COLO668 (cell line): ENCODE results near the gene GPR152.
"Not testable (repeated sequence)": the region's sequence is repeated elsewhere in the genome, so short reads cannot be mapped to it uniquely, and the experiment has no call there.

Source experiments
- DNase-seq: peaks from one replicate; lab custom pipeline; 2025; ENCODE audit not compliant: unreplicated experiment; lab: John Stamatoyannopoulos, UW

GPR152 gene

DNA sequence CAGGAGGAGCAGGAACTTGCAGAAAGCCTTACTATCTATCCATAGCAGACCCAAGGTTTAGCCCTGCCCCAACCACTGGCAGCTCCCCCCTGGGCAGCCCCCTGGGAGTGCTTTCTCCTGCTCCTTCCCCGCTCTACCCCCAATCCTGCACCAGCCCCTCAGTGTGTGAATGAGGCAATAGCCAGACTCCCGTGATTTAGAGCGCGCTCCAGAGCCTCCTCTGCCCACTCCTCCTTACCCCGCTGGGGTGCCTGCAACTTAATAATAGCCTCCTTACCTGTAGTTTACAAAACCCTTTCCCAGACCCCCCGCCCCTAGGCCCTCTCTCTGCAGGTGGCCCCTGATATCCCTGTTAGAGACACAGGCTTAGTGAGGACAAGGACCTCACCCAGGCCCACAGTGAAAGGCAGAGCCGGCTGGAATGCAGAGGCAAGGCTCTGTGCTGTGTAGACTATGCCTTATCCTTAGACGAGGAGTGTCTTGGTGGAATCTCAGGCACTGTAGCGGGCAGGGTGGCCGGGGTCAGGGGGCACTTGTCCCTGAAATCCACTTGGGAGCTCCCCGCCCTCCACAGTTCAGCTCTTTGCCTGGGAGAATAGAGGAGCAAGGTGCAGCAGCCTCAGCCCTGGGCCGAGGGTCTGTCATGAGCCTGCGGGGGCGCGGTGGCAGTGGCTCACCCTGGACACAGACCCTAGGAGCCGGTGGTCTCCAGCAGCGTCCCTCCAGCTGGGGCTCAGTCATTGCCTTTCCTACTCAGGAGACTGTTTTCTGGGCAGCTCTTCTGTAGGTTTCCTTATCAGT lies 41.3 kb downstream of the GPR152 start:
- DNase-seq = no peak

GRCh38 chr11:67410369-67410831 lies 42.1 kb downstream of the GPR152 start:
- no peak for DNase-seq

- DNase-seq = peak; percentile 55
These were observed 42.7 kb downstream of the GPR152 start for GRCh38 chr11:67409781-67410368.

GRCh38 chr11:67409261-67409666 lies 43.3 kb downstream of the GPR152 start:
- DNase-seq = no peak

GRCh38 chr11:67408437-67409200 lies 43.9 kb downstream of the GPR152 start:
- DNase-seq = no peak

GRCh38 chr11:67407688-67408163 lies 44.8 kb downstream of the GPR152 start:
- no peak for DNase-seq

DNA sequence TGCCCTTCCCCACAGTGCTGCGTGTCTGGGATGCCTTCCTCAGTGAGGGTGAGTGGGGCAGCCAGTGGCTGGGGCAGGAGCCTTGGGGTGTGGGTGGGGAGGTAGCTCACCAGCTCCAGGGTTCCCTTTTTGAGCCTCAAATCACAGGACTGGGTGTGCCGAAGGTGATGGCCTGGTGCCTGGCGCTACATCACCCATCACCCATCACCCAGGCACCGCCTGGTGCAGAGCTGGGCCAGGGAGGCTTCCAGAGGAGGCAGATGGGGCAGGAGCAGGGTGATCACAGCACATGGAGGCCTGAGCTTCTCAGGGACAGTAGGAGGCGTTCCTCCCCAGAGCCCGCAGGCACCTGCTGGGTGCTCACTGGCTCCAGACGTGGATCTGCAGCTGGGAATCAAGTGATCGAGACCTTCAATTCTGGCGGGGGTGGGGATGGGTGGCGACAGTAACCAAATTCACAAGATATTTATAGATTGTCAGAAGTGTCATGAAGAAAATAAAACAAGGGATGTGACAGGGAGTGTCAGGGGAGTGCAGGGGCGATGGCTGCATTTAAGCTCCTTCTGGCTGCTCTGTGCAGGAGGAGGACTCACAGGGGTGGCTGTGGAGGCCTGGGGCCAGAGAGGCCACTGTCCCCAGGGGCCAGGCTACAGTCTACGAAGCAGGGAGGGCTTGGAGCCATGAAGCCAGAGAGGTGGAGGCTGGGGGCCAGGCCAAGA lies 45.4 kb downstream of the GPR152 start:
- DNase-seq = peak; percentile 40

- DNase-seq = no peak
These were observed 46.0 kb downstream of the GPR152 start for GRCh38 chr11:67406420-67406968.

DNA sequence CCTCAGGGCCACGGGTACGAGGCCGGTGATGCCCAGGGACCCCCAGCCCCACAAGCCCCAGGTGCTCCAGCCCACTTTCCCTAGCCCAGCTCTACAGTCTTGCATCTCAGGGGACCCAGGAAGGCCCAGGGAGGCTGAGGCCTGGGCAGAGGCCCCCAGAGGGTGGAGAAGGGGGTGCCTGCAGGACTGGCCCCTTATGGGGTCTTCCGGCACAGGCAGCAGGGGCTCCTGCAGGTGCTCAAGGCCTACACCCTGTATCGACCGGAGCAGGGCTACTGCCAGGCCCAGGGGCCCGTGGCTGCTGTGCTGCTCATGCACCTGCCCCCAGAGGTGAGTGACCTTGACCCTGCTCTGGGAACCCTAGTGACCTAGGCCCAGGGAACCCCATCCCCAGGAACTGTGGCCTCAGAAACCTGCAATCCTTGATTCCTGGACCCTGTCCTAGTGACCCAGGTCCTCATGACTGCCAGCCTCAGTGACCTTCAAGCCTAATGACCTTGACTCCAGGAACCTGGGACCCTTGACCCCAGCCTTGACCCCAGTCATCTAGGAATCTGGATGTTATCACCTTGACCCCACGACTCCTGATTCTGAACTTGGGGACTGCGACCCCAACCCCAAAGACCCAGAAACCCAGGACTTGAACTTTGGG lies 46.7 kb downstream of the GPR152 start:
- DNase-seq = no peak

DNA sequence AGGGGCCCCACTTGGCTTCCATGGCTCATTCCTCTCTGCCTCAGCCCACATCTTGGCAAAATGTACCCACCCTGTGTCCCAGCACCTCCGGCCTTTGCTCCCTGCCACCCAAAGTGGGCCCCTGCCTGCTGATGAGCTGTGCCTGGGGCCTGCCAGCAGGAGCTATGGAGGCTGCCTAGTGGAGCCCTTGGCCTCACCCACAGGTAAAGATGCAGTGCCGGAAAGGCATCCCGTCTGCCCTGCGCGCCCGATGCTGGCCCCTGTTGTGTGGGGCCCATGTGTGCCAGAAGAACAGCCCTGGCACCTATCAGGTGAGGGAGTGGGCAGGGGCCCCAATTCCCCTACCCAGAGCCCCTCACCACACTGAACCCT lies 47.3 kb downstream of the GPR152 start:
- no peak for DNase-seq

DNA sequence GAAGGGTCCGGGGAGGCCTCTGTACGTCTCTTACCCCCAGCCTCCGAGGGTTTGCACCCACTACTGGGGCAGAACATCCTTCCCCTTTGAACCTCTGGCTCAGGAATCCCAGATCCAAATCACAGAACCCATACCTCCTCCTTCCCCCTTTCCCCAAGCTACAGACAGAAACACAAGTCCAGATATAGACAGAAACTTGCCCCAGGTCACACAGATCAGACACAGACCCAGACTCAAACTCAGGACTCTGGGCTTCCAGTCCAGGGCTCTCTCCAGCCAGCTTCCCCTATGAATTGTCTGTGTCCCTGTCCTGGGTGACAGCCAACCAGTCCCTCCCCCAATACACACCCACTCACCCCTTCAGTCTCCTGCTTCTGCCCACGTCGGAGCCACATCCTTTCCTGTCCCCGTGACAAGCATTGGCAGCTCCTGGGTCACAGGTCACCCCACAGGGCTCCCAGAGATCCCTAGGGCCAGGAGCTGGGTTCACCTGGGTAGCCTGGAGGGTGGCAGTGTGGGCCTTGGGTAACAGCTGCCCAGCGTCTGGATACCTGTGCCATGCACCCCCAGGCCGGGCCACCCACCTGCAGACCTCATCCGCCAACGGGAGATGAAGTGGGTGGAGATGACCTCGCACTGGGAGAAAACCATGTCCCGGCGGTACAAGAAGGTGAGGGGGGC lies 47.9 kb downstream of the GPR152 start:
- no peak for DNase-seq

GRCh38 chr11:67403085-67403484 lies 49.4 kb downstream of the GPR152 start:
- DNase-seq = not testable (repeated sequence)

GRCh38 chr11:67402192-67402839 lies 50.2 kb downstream of the GPR152 start:
- not testable (repeated sequence) for DNase-seq

GRCh38 chr11:67401495-67402191 lies 50.9 kb downstream of the GPR152 start, which contains the start of gene PPP1CA:
PPP1CA (minus strand) TSS chr11:67401858; CDS start chr11:67401782, 76 bp downstream.
- DNase-seq = peak; percentile 93
